ENCODE results near the gene GLB1L2. TPM values are rescaled to one million over a fixed set of nuclear protein-coding genes. Genes with fewer than 3 reads are reported as not detected.
"Not testable (repeated sequence)": the region's sequence is repeated elsewhere in the genome, so short reads cannot be mapped to it uniquely, and the experiment has no call there.

GLB1L2 gene
- total and polyA plus RNA-seq, 12 donors, result 0.11 to 0.72 (median 0.30) TPM

GRCh38 chr11:134313821-134314607, 17.8 kb upstream of the GLB1L2 start:
- H3K36me3 ChIP-seq, result no peaks in the 10 kb centered on the region
- intact Hi-C loops (cut with DNase I), result no loop called here
- no peak overlapping the region for H3K4me3 ChIP-seq
- ATAC-seq (peak in 1 of 8 donors; percentile 39), DNase-seq (no peak)
- H3K9me3 ChIP-seq, result peaks cover 0 to 27% (median 6%) of the 10 kb centered on the region in 11 donors
- WGBS, 2 donors, result 72 to 73% methylated on average over 9 of the region's 9 CpGs
- peaks cover 0 to 19% (median 0%) of the 10 kb centered on the region in 7 donors for H3K27me3 ChIP-seq
- TF ChIP-seq CTCF (IDR thresholded peaks at IDR 0.05), result no peak
- H3K4me1 ChIP-seq, result no peaks in the 10 kb centered on the region
- no peak overlapping the region for H3K27ac ChIP-seq

DNA sequence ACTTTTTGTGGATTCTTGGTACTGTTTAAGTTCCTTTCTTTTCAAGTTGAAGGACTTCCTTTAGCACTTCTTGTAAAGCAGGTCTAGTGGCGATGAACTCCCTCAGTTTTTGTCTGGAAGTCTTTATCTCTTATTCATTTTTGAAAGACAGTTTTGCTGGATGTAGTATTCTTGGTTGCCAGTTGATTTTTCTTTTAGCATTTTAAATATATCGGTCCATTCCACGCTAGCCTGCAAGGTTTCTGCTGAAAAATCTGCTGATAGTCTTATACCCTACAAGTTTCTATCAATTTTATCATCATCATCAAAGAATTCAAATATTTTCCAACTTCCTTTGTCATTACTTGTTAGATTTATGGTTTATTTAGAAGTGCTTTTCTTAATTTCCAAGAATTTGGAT, 14.7 kb upstream of the GLB1L2 start:
- DNase-seq (no peak), ATAC-seq (no peak)
- Histone ChIP-seq H3K27ac (no peak overlapping the region), H3K27me3 (peaks cover 0 to 9% (median 0%) of the 10 kb centered on the region in 7 donors), H3K4me1 (no peaks in the 10 kb centered on the region), H3K36me3 (no peaks in the 10 kb centered on the region), H3K4me3 (no peak overlapping the region), H3K9me3 (peaks cover 0 to 44% (median 9%) of the 10 kb centered on the region in 11 donors)
- no peak for TF ChIP-seq CTCF (IDR thresholded peaks at IDR 0.05)
- 91 to 96% methylated on average over 3 of the region's 3 CpGs for WGBS, 2 donors
- intact Hi-C loops (cut with DNase I), result no loop called here

DNA sequence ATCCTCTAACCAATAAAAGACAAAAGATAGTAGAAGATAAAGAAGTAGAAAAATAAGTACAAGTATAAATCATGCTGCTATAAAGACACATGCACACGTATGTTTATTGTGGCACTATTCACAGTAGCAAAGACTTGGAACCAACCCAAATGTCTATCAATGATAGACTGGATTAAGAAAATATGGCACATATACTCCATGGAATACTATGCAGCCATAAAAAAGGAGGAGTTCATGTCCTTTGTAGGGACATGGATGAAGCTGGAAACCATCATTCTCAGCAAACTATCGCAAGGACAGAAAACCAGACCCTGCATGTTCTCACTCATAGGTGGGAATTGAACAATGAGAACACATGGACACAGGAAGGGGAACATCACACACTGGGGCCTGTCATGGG, 10.4 kb upstream of the GLB1L2 start:
- H3K27ac ChIP-seq, H3K36me3 ChIP-seq, H3K27me3 ChIP-seq, H3K4me3 ChIP-seq, DNase-seq, ATAC-seq, H3K4me1 ChIP-seq: not testable (repeated sequence)
- intact Hi-C loops (cut with DNase I), result loop anchor here in 1 of 10 donors (10.0 kb wide), 1 partner anchor 57 kb away; no protein-coding TSS in a partner anchor
- peaks cover 0 to 43% (median 9%) of the 10 kb centered on the region in 11 donors for H3K9me3 ChIP-seq
- whole genome bisulfite sequencing, 2 donors, result 88 to 93% methylated on average over 2 of the region's 2 CpGs

- Histone ChIP-seq H3K4me3 (no peak overlapping the region), H3K27me3 (peaks cover 0 to 9% (median 0%) of the 10 kb centered on the region in 7 donors), H3K27ac (no peak overlapping the region), H3K36me3 (no peaks in the 10 kb centered on the region), H3K4me1 (no peaks in the 10 kb centered on the region), H3K9me3 (peaks cover 0 to 33% (median 6%) of the 10 kb centered on the region in 11 donors)
- ATAC-seq (no peak), DNase-seq (no peak)
- no peak for TF ChIP-seq CTCF (IDR thresholded peaks at IDR 0.05)
- intact Hi-C loops (cut with DNase I), result loop anchor here in 1 of 10 donors (10.0 kb wide), 1 partner anchor 58 kb away; no protein-coding TSS in a partner anchor
- 76 to 83% methylated on average over 4 of the region's 4 CpGs for WGBS, 2 donors
Measured at GRCh38 chr11:134322553-134322952, 9.2 kb upstream of the GLB1L2 start.

DNA sequence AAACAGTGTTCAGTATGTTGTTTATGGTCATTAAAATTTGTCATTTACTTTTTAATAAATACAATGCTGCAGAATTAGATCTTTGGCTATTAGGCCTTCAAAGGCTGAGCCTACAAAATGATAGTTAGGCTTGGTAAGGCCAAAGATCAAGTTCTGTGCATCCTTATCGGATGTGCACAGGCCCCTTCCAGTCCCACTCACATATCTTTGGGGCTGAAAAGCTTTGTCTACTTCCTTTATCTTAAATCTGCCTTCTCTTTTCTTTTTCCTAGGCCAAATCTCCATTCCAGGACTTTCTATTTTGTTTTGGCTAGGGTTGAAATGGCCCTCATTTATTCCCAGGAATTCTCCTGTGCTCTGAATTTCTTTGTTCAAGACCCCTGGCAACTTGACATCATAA, 3.4 kb upstream of the GLB1L2 start:
- Histone ChIP-seq H3K9me3 (no peaks in the 10 kb centered on the region), H3K27ac (no peak overlapping the region), H3K4me1 (peaks cover 5 to 21% (median 14%) of the 10 kb centered on the region in 9 donors), H3K27me3 (peaks cover 0 to 39% (median 32%) of the 10 kb centered on the region in 7 donors), H3K36me3 (no peaks in the 10 kb centered on the region), H3K4me3 (no peak overlapping the region)
- no peak for TF ChIP-seq CTCF (IDR thresholded peaks at IDR 0.05)
- ATAC-seq, result no peak
- intact Hi-C loops (cut with DNase I), result loop anchor here in 1 of 10 donors (10.0 kb wide), 1 partner anchor 64 kb away; no protein-coding TSS in a partner anchor
- no peak for DNase-seq
- 89 to 90% methylated on average over 1 of the region's 1 CpG for WGBS, 2 donors

Data from heart right ventricle (tissue), 16 donors.